HCT116 (cell line): ENCODE data around the gene ANKRD37. TPM values are rescaled to one million over a fixed set of nuclear protein-coding genes. Genes with fewer than 3 reads are reported as not detected.

Experiments used
- ATAC-seq: fragments of 200-7000 bp; cut with Tn5 transposase; 2 replicates; pipeline ENCODE4 v1.9.1; 2020; ENCODE audit warnings: mild to moderate bottlenecking, moderate library complexity
- BruUV-seq: library from RNA; stranded (reverse); fragments of 400-500 nt; replicated peaks from 2 replicates; lab custom pipeline; 2021; lab: Mats Ljungman, UMichigan
- CTCF ChIA-PET: fragments of 300-600 bp; sonication (Branson Sonifier 250); formaldehyde crosslinking; loops from one replicate; lab custom pipeline; 2021; ENCODE audit warnings: antibody characterized with exemption; lab: Charles Lee
- POLR2A ChIA-PET: fragments of 300-600, 350-600 bp; sonication (Branson Sonifier 250); formaldehyde crosslinking; loops from one replicate; lab custom pipeline; 2021; ENCODE audit warnings: antibody characterized with exemption; lab: Charles Lee
- RAD21 ChIA-PET, 2 experiments: fragments of 300-600 bp; sonication (Branson Sonifier 250); formaldehyde crosslinking; loops; one replicate each; lab custom pipeline; 2023; ENCODE audit warnings: low total read pairs in 2 of 2; ENCODE audit not compliant: uncharacterized antibody in 2 of 2, unreplicated experiment in 2 of 2, low non-redundant PET in 1 of 2; lab: Charles Lee
- DNase-seq: peaks from one replicate; pipeline ENCODE4 v3.0.0-alpha.2; 2010; ENCODE audit warnings: low read depth, low spot score
- H2AFZ ChIP-seq: fragments of 200-600 bp; shearing (Covaris generic), sonication (generic); 2 replicates; pipeline ENCODE4 v1.6.1; 2017; ENCODE audit warnings: low read depth, mixed run types, mixed read lengths, antibody characterized with exemption, low read length; ENCODE audit not compliant: poor library complexity, severe bottlenecking
- H3K27ac ChIP-seq: 2 replicates; pipeline ENCODE4 v1.5.1; 2012; ENCODE audit warnings: low read depth, low read length
- H3K27me3 ChIP-seq: fragments of 200-600 bp; sonication (generic); 2 replicates; pipeline ENCODE4 v1.6.1; 2016; ENCODE audit warnings: mixed run types, low read length, mixed read lengths; ENCODE audit not compliant: insufficient read depth
- H3K36me3 ChIP-seq, 2 experiments: fragments of 200-500 bp in 1 of 2; fragments of 200-600 bp in 1 of 2; sonication (Bioruptor generic) in 1 of 2; sonication (generic) in 1 of 2; 2 replicates each; pipeline versions ENCODE4 v1.5.1 to v1.6.1; 2014 to 2016; ENCODE audit warnings: low read length in 2 of 2, inconsistent platforms in 1 of 2, mixed read lengths in 1 of 2, mixed run types in 1 of 2; ENCODE audit not compliant: insufficient read depth in 2 of 2, control insufficient read depth in 1 of 2
- H3K4me1 ChIP-seq, 2 experiments: fragments of 200-600 bp in 1 of 2; sonication (generic) in 1 of 2; 2 replicates each; pipeline versions ENCODE4 v1.5.1 to v1.6.1; 2012 to 2017; ENCODE audit warnings: low read length in 2 of 2, inconsistent platforms in 1 of 2, mild to moderate bottlenecking in 1 of 2, mixed read lengths in 1 of 2, mixed run types in 1 of 2, moderate library complexity in 1 of 2; ENCODE audit not compliant: insufficient read depth in 2 of 2, control insufficient read depth in 1 of 2
- H3K4me2 ChIP-seq: fragments of 200-600 bp; sonication (generic); 2 replicates; pipeline ENCODE4 v1.6.1; 2017; ENCODE audit warnings: mixed run types, low read length, mixed read lengths
- H3K4me3 ChIP-seq, 2 experiments: fragments of 200-600 bp in 1 of 2; sonication (generic) in 1 of 2; replicated peaks in 1 of 2; 2 replicates each; pipeline ENCODE4 v1.5.1; 2011 to 2016; ENCODE audit warnings: low read length in 2 of 2, control low read depth in 1 of 2, low read depth in 1 of 2, mild to moderate bottlenecking in 1 of 2, mixed read lengths in 1 of 2, mixed run types in 1 of 2
- H3K79me2 ChIP-seq: fragments of 200-600 bp; sonication (generic); 2 replicates; pipeline ENCODE4 v1.6.1; 2017; ENCODE audit warnings: mild to moderate bottlenecking, mixed run types, low read length, moderate library complexity, mixed read lengths; ENCODE audit not compliant: insufficient read depth
- H3K9ac ChIP-seq: fragments of 200-600 bp; sonication (generic); 2 replicates; pipeline ENCODE4 v1.6.1; 2016; ENCODE audit warnings: low read length, mixed read lengths
- H3K9me2 ChIP-seq: fragments of 200-600 bp; sonication (generic), shearing (Covaris generic); 2 replicates; pipeline ENCODE4 v1.6.1; 2017; ENCODE audit warnings: mixed run types, mild to moderate bottlenecking, moderate library complexity; ENCODE audit not compliant: insufficient read depth
- H3K9me3 ChIP-seq, 2 experiments: fragments of 200-500 bp in 1 of 2; fragments of 200-600 bp in 1 of 2; sonication (Bioruptor generic) in 1 of 2; sonication (generic) in 1 of 2; 2 replicates each; pipeline ENCODE4 v1.6.1; 2014 to 2017; ENCODE audit warnings: low read length in 2 of 2, mixed read lengths in 2 of 2, inconsistent platforms in 1 of 2, low read depth in 1 of 2, mild to moderate bottlenecking in 1 of 2, mixed run types in 1 of 2, moderate library complexity in 1 of 2; ENCODE audit not compliant: control insufficient read depth in 1 of 2, insufficient read depth in 1 of 2
- H4K20me1 ChIP-seq: fragments of 200-600 bp; sonication (generic), shearing (Covaris generic); 2 replicates; pipeline ENCODE4 v1.6.1; 2017; ENCODE audit warnings: mixed run types, mild to moderate bottlenecking, moderate library complexity; ENCODE audit not compliant: insufficient read depth
- ATF3 ChIP-seq: IDR thresholded peaks from 2 replicates; pipeline ENCODE4 v1.6.1; 2012
- CEBPB ChIP-seq: IDR thresholded peaks from 2 replicates; pipeline ENCODE4 v1.6.1; 2012; ENCODE audit warnings: low read depth
- CTCF ChIP-seq, 3 experiments: fragments of 200-600 bp in 1 of 3; sonication (generic) in 1 of 3; IDR thresholded peaks in 2 of 3; conservative IDR thresholded peaks in 1 of 3; 2 replicates each; pipeline ENCODE4 v1.5.1; 2012 to 2017; ENCODE audit warnings: low read depth in 2 of 3, low read length in 2 of 3, antibody characterized with exemption in 1 of 3, borderline replicate concordance in 1 of 3, control low read depth in 1 of 3, mild to moderate bottlenecking in 1 of 3, mixed read lengths in 1 of 3, mixed run types in 1 of 3, moderate library complexity in 1 of 3; ENCODE audit not compliant: insufficient read depth in 1 of 3
- ELF1 ChIP-seq: IDR thresholded peaks from 2 replicates; pipeline ENCODE4 v1.6.1; 2012; ENCODE audit warnings: low read depth, borderline replicate concordance
- EZH2 ChIP-seq: fragments of 200-600 bp; sonication (generic); IDR thresholded peaks from 2 replicates; pipeline ENCODE4 v1.6.1; 2017; ENCODE audit warnings: antibody characterized with exemption, mixed run types
- EZH2phosphoT487 ChIP-seq: fragments of 200-600 bp; IDR thresholded peaks from 2 replicates; pipeline ENCODE4 v1.6.1; 2018; ENCODE audit warnings: antibody characterized with exemption, borderline replicate concordance
- FOSL1 ChIP-seq: IDR thresholded peaks from 2 replicates; pipeline ENCODE4 v1.6.1; 2012; ENCODE audit warnings: low read depth
- JUND ChIP-seq: IDR thresholded peaks from 2 replicates; pipeline ENCODE4 v1.6.1; 2012
- MAX ChIP-seq: IDR thresholded peaks from 2 replicates; pipeline ENCODE4 v1.6.1; 2012
- POLR2A ChIP-seq: IDR thresholded peaks from 2 replicates; pipeline ENCODE4 v1.7.0; 2011; ENCODE audit warnings: borderline replicate concordance; ENCODE audit not compliant: insufficient read depth, insufficient read length; ENCODE audit errors: extremely low read depth
- RAD21 ChIP-seq: IDR thresholded peaks from 2 replicates; pipeline ENCODE4 v1.6.1; 2012; ENCODE audit warnings: low read depth, mild to moderate bottlenecking
- SP1 ChIP-seq: IDR thresholded peaks from 2 replicates; pipeline ENCODE4 v1.6.1; 2012; ENCODE audit warnings: low read depth
- SRF ChIP-seq: IDR thresholded peaks from 2 replicates; pipeline ENCODE4 v1.6.1; 2012; ENCODE audit warnings: low read depth
- TCF7L2 ChIP-seq: IDR thresholded peaks from 2 replicates; pipeline ENCODE4 v1.7.0; 2011; ENCODE audit warnings: borderline replicate concordance, inconsistent platforms; ENCODE audit not compliant: insufficient read depth, insufficient read length; ENCODE audit errors: extremely low read depth
- ZFX ChIP-seq: fragments of 450-650 bp; IDR thresholded peaks from 2 replicates; pipeline ENCODE4 v1.6.1; 2017
- ZNF274 ChIP-seq: fragments of 200-500 bp; sonication (Bioruptor generic); IDR thresholded peaks from 2 replicates; pipeline ENCODE4 v1.6.1; 2014; ENCODE audit warnings: mild to moderate bottlenecking, low read depth, low read length, inconsistent platforms
- intact Hi-C: fragments of 100-400 bp; cut with micrococcal nuclease; formaldehyde crosslinking; loops from 2 replicates; pipeline ENCODE4 v1.10.0; 2022
- total RNA-seq: library from RNA; stranded (reverse); gene quantifications from one replicate; pipeline ENCODE4 v1.2.1, GENCODE V29; 2021; ENCODE audit not compliant: unreplicated experiment

ANKRD37 gene
- total RNA-seq, 1 experiment from 2014 or later, result 29.9 TPM

GRCh38 chr4:185371702-185372101, 24.9 kb upstream of the ANKRD37 start:
- BruUV-seq, result no TSS peak
- intact Hi-C loops, result no loop called here
- CTCF ChIA-PET, result no interaction called here

More at GRCh38 chr4:185371702-185372101, 24.9 kb upstream of the ANKRD37 start:
- H3K9me3 ChIP-seq, result no peaks in the 10 kb centered on the region
- H3K9me2 ChIP-seq, result no peaks in the 10 kb centered on the region
- no peaks in the 10 kb centered on the region for H4K20me1 ChIP-seq
- no peaks in the 10 kb centered on the region for H3K4me1 ChIP-seq
- ChIA-PET POLR2A (no interaction called here), RAD21 (no interaction called here)
- H3K9ac ChIP-seq, result no peak overlapping the region
- no peak overlapping the region for H3K4me3 ChIP-seq
- ATAC-seq (no peak), DNase-seq (no peak)
- H3K36me3 ChIP-seq, result no peaks in the 10 kb centered on the region; a peak in 1 of 4 replicates
- H3K4me2 ChIP-seq, result no peak overlapping the region
- no peaks in the 10 kb centered on the region for H3K27me3 ChIP-seq
- H3K27ac ChIP-seq, result no peak overlapping the region
- H2AFZ ChIP-seq, result no peak overlapping the region
- no peaks in the 10 kb centered on the region for H3K79me2 ChIP-seq
- no peak for TF ChIP-seq SRF
- no peak for TF ChIP-seq JUND
- no peak for TF ChIP-seq MAX
- no peak for TF ChIP-seq RAD21
- no peak for TF ChIP-seq CEBPB
- TF ChIP-seq TCF7L2, result no peak
- TF ChIP-seq ZNF274, result no peak
- TF ChIP-seq POLR2A, result no peak
- no peak for TF ChIP-seq EZH2phosphoT487
- TF ChIP-seq ZFX, result no peak
- TF ChIP-seq ELF1, result no peak
- no peak for TF ChIP-seq FOSL1
- TF ChIP-seq EZH2, result no peak
- TF ChIP-seq ATF3, result no peak
- no peak for TF ChIP-seq CTCF (IDR thresholded peaks at IDR 0.05 in 2 of 3, conservative IDR thresholded peaks at IDR 0.05 in 1 of 3; ENCODE audit: borderline replicate concordance in 1 of 3, insufficient read depth in 1 of 3, low read depth in 2 of 3, low read length in 2 of 3)
- TF ChIP-seq SP1, result no peak
